Astrocyte of the spinal cord (primary cell): ENCODE data around the gene GMFB.
A peak's percentile ranks its signal among the peaks of the same experiment; 100 is the strongest.

Source experiments
- DNase-seq: peaks from one replicate; pipeline ENCODE4 v3.0.0; 2011; ENCODE audit warnings: low read depth, low spot score
- H3K4me3 ChIP-seq: 2 replicates; pipeline ENCODE4 v1.5.1; 2011; ENCODE audit warnings: low read depth, mild to moderate bottlenecking, low read length, moderate library complexity
- CTCF ChIP-seq: IDR thresholded peaks from 2 replicates; pipeline ENCODE4 v1.5.1; 2012; ENCODE audit warnings: low read depth, mild to moderate bottlenecking, low read length, inconsistent platforms
- in situ Hi-C: cut with HindIII; loops from 2 replicates; pipeline ENCODE4 v1.10.0; 2017; ENCODE audit warnings: low sequenced_read_pairs

GMFB gene

DNA sequence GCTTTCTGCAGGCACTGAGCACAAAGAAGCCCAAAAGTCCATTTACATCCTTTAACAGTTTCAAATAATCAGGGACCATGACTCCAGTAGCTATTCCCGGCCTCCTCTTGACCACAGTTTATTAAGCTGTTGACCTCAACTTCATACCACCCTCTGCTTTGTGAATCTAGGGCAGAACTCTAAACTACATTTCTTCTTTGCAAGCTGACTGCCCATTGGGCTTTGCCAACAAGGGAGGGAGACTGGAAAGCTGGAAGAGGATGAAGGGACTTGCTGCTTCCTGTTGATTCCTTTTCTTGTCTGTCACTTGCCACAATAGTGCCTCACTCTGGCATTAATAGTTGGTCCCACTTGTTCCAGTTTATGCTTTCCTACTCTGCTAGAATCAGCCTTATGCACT lies 23.6 kb upstream of the GMFB start:
- in situ Hi-C loops: no loop called here
- no peak for TF ChIP-seq CTCF
- no peak for DNase-seq
- no peak overlapping the region for H3K4me3 ChIP-seq

DNA sequence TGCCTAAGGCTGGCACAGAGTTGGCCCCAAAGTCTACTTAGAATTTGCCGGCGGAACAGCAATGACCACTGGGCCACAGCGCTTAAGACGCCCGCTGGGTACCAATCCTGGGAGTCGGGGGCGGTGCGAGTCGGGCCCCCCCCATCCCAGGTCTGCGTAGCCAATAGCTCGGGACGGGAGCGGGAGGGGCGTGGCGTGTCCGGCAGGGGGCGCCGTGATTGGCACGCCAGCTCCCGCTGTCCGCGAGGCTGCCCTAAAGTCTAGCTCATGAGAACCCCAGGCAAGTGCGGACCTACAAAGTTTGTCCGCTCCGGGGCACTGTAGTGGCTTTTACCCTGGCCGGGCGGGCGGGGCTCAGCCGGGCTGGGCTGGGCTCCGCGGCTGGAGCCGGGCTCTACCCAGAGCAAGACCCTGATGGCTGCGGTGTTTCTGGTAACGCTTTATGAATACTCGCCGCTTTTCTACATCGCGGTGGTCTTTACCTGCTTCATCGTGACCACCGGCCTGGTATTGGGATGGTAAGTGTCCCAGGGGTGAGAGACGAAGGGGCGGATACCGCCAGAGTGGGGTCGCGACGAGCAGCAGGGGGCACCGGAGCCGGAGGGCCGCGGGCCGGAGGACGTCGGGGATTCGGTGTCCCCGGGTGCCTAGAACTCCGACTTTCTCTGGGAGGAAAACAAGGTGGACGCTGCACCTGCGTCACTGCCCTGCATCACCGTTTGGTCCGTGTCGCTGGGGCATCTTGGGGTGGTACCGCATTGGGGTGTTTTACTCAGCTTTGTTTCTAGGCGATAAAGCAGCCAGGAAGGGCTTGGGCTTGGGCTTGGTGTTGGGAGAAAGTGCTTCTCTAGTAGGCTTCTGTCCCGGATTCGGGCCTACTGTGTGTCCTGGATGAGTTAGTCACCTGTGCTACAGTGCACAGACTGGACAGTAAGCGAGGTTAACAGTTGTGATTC lies 21.0 kb upstream of the GMFB start, which contains the start of gene CGRRF1:
Gene CGRRF1, plus strand, starts transcription at position 361 of the 956 bp plus-strand sequence. Its CDS starts 54 bp downstream, at position 415.
- peak; percentile 38 for TF ChIP-seq CTCF
- in situ Hi-C loops: no loop called here
- peak; percentile 99 for DNase-seq
- H3K4me3 ChIP-seq: peak within 1 kb of the TSS; percentile 67

DNA sequence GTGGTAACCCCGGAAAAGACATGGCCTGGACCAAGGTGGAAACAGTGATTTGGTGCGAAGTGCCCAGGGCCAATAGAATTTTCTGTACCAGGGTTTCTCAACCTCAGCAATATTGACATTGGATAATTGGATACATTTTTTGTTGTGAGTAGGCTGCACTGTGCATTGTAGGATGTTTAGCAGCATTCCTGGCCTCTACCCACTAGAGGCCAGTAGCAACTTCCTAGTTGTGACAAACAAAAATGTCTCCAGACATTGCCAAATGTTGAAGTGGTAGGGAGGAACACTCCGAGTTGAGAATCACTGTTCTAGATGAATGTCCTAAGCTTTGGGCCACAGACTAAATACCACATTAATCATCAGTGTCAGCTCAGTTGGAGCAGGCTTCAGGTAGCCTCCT lies 14.7 kb upstream of the GMFB start:
- DNase-seq: peak; percentile 43
- in situ Hi-C loops: no loop called here
- TF ChIP-seq CTCF: peak; percentile 59

DNA sequence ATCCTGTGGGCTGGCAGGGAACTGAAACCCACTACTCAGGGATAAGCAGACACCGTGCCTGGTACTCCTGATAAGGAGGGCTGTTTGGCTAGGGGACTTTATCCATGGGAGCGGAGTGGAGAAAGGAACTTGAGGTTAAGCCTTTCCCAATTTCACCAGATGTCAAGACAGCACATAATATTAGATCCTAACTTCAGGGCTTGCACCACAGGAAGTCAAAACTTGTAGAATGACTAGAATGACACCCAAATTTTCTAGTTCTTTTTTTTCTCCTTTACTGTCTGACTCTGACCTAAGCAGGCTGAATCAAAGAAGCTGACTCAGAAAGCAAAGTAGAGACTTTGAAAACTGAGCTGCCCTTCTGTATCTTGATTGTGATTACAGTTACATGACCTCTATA lies 13.8 kb upstream of the GMFB start:
- H3K4me3 ChIP-seq: no peak overlapping the region
- in situ Hi-C loops: no loop called here
- no peak for DNase-seq
- no peak for TF ChIP-seq CTCF

More for the DNA sequence above, 14.7 kb upstream of the GMFB start:
- no peak overlapping the region for H3K4me3 ChIP-seq

DNA sequence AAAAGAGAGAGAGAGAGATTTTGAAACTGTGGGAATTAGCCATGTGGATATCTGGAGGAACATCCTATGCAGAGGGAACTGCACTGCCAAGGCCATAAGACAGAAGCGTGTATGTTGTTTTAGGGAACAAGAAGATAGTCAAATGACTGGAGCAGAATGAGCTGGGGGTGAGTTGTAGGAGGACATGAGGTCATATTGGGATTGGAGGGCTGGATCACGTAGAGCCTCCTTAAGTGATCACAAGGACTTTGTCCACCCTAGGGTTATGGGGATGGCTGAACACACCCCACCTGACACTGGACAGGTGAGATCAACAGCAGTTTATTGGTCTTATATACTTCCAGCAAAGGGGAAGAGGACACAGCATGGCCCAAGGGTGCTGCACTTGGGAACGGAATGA lies 12.7 kb upstream of the GMFB start:
- no peak for TF ChIP-seq CTCF
- H3K4me3 ChIP-seq: no peak overlapping the region
- in situ Hi-C loops: no loop called here
- no peak for DNase-seq

- H3K4me3 ChIP-seq: no peak overlapping the region
- no peak for DNase-seq
- in situ Hi-C loops: no loop called here
- TF ChIP-seq CTCF: no peak
Measured at GRCh38 chr14:54500744-54501143, 12.0 kb upstream of the GMFB start.
